ENCODE data around the gene ESRRA.

DNA sequence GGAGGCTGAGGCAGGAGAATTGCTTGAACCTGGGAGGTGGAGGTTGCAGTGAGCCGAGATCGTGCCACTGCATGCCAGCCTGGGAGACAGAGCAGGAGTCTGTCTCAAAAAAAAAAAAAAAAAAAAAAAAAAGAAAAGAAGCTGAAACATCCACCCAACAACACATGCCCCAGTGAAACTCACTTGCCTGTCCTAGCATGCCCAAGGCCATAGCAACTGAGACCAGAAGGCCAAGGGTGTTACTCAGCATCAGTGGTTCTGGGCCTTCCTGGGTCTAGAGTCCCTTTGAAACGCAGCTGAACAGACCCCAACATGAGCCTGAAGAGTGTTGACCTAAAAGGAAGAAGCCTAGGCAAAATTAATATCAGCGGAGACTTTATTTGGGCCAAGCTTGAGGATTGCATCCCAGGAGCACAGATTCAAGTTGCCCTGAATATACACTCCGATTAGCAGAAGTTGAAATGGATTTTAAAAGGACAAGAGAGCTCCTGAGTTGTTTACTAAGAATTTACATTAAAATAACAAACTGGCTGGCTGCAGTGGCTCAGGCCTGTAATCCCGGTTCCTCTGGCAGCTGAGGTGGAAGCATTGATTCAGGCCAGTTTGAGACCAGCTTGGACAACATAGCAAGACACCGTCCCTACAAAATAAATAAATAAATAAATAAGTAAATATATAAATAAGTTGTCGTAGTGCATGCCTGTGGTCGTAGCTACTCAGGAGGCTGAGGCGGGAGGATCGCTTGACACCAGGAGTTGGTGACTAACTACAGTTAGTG, 19.6 kb downstream of the ESRRA start:
- TF ChIP-seq, protein P1, sequence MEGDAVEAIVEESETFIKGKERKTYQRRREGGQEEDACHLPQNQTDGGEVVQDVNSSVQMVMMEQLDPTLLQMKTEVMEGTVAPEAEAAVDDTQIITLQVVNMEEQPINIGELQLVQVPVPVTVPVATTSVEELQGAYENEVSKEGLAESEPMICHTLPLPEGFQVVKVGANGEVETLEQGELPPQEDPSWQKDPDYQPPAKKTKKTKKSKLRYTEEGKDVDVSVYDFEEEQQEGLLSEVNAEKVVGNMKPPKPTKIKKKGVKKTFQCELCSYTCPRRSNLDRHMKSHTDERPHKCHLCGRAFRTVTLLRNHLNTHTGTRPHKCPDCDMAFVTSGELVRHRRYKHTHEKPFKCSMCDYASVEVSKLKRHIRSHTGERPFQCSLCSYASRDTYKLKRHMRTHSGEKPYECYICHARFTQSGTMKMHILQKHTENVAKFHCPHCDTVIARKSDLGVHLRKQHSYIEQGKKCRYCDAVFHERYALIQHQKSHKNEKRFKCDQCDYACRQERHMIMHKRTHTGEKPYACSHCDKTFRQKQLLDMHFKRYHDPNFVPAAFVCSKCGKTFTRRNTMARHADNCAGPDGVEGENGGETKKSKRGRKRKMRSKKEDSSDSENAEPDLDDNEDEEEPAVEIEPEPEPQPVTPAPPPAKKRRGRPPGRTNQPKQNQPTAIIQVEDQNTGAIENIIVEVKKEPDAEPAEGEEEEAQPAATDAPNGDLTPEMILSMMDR (IDR thresholded peaks at IDR 0.05 in 4 of 5, conservative IDR thresholded peaks at IDR 0.05 in 1 of 5) = no peak
- no peak for TF ChIP-seq POLR2A (IDR thresholded peaks at IDR 0.05)

Measured in gastrocnemius medialis (tissue), 4 donors.